Measurements from ENCODE around the gene PCNA.
A peak's percentile ranks its signal among the peaks of the same experiment; 100 is the strongest.

PCNA gene

GRCh38 chr20:5119435-5120184 is at the start of gene PCNA:
Gene PCNA, minus strand, starts transcription at chr20:5119958. Its CDS starts 160 bp downstream, at chr20:5119798.
- peak; percentile 94 for DNase-seq

- DNase-seq: no peak
These were observed 49.1 kb upstream of the PCNA start for GRCh38 chr20:5168651-5169396.

GRCh38 chr20:5164645-5165625 is 45.2 kb upstream of the PCNA start:
- no peak for DNase-seq

GRCh38 chr20:5161536-5162164 is 41.9 kb upstream of the PCNA start:
- no peak for DNase-seq

GRCh38 chr20:5160882-5161281 is 41.1 kb upstream of the PCNA start:
- no peak for DNase-seq

DNA sequence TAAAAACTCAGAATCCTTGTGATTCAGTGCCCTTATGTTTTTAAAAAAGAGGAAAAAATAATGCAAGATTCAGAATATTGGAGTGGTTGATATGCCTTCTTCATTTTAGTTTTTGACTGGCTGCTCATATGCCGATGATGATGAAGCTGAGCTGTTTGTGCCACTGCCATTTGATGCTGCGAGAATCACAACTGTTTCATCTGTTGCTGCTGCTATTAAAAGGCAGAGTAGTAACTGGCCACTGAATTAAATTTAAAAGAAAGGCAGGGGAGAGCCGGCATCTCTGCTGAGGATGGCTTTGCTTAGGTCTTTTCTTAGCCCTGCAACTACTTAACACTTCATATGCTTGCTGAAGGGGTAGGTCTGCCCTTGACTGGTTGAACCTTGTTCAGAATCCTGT is 40.2 kb upstream of the PCNA start:
- no peak for DNase-seq

GRCh38 chr20:5156675-5157448 is 37.1 kb upstream of the PCNA start:
- DNase-seq: no peak

- DNase-seq: no peak
These were observed 35.6 kb upstream of the PCNA start for GRCh38 chr20:5155404-5155803.

- DNase-seq: no peak
These were observed 34.8 kb upstream of the PCNA start for GRCh38 chr20:5154543-5154925.

- no peak for DNase-seq
These were observed 34.1 kb upstream of the PCNA start for GRCh38 chr20:5153612-5154542.

DNA sequence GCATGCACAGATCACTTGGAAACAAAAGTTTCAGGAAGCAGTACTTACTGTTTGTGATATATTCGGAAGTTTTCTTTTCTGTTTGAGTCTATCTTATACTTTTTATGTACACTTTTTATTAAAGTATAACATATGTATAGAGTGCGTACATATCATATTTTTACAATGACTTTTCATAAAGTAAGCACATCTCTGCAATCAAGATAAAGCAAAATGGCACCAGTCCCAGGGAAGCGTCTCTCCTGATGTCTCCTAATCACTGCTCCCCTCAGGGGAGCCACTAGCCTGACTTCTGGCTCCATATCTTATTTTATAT is 33.4 kb upstream of the PCNA start:
- no peak for DNase-seq

- no peak for DNase-seq
These were observed 30.7 kb upstream of the PCNA start for GRCh38 chr20:5150226-5151076.

GRCh38 chr20:5149892-5150225 is 30.1 kb upstream of the PCNA start:
- DNase-seq: no peak

DNA sequence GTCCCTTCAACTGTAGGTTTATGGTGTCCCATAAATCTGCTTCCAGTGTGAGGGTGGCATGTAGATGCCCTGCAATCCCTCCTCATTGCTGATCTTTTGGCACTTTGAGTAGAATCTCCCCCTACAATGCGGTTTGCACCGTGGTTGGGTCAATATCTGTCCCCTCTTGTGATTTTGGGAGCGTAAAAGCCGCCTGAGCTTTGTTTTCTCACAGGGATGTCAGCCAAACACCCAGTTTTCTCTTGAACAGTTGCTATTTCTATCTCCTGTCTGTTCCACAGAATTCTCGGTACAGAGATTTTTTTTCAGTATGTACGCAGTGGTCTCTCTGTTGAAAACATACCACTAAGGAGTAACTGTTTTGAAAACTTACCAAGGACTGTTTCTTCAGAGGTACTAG is 28.8 kb upstream of the PCNA start:
- no peak for DNase-seq

DNA sequence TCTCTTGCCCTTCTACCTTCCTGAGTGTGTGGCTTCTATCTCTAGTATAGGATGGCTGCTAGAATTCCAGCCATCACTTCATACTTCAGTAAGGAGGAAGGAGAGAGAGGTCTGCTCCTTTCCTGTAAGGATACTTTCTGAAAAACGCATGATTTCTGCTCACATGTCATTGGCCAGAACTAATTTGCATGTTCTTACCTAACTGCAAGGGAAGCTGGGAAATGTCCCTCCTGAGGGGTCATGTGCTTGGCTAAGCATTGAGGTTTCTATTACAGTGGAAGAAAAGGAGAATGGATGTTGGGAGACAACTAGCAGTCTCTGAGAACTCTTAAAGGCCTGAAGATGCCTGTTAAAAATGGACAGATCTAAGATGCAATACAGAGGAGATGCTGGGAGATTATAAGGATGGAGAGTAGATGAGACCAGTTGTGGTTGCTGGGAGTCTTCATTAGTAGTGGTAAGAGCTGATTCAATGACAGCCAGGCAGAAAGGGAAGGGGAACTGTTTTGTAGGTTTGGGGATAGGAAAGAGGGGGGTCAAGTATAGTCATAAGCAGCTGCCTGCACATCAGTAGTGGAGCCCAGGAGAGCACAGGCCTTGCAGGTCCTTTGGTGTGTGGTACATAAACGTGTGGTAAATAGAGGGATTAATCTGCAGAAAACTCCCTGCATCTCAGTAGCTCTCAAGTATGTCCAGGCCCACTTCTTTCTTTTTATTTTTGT is 27.3 kb upstream of the PCNA start:
- no peak for DNase-seq

DNA sequence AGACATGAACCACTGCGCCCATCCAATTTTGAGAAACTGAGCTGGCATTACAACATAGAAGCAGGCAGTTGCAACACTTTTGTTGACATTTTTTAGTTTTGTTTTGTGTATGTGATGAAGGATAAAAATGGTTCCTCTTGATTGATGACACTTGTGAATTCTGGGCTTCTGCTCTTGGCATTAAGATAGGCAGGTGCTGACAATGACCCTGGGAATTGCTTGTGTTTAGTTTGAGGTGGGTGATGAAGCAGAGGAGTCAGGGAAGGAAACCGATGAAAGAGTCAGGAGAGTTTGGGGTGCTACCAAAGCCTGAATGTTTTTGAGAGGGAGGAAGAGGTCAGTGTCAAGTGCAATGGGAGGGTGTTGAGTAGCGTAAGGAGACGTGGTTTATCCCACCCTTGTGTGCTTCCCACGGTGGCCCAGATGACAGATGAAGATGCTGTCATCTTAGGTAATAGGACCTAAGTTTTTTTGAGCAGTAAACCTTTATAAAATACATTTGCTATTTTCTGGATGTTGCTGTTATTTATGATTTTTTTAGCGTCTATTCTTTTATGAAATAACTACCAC is 26.4 kb upstream of the PCNA start:
- no peak for DNase-seq

DNA sequence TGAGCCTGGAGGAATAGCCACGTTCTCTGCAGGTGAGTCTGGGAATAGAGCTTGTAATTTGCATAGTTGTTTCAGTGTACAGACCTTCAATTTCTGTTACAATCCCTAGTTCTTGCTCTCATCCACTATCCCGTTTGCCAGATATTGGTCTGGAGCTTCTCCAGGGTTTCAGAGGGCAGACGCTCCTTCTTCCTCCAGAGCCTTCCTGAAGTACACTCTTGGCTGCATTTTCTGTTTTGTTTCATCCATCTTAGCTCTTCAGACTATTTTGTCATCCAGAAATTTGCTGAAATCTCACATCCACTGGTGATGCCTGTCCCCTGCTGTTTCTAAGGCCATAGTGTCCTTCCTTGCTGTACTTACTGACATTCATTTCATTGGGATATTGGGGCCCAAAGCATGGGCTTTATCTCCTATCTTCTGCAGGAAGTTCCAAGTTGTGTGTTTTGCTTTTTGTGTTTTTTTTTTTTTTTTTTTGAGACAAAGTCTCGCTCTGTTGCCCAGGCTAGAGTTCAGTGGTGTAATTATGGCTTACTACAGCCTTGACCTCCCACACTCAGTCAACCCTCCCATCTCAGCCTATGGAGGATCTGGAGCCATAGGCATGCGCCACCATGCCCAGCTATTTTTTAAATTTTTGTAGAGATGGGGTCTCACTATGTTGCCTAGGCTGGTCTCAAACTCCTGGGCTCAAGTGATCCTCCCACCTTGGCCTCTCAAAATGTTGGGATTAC is 25.8 kb upstream of the PCNA start:
- no peak for DNase-seq

DNA sequence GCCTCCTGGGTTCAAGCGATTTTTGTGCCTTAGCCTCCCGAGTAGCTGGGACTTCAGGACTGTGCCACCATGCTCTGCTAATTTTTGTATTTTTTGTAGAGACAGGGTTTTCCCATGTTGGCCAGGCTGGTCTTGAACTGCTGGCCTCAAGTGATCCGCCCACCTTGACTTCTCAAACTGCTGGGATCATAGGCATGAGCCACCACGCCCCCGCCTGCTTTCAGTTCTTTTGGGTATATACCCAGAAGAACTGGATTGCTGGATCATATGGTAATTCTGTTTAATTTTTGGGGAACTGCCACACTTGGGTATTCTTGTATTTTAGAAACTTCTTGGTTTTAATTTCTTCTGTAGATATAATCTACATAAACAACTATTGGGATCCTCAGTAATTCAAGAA is 24.1 kb upstream of the PCNA start:
- no peak for DNase-seq

All from CD4-positive, alpha-beta T cell treated with Interleukin-12 subunit alpha and Interleukin-12 subunit beta, for 1 hour (primary cell).